Ovary (tissue), 9 donors: ENCODE measurements around the gene ATP1A3. TPM values are rescaled to one million over a fixed set of nuclear protein-coding genes. Genes with fewer than 3 reads are reported as not detected.
A peak's percentile ranks its signal among the peaks of the same experiment; 100 is the strongest.

Source experiments
- DNase-seq, 5 donors: peaks; one replicate each; pipeline ENCODE4 v3.0.0-alpha.2; 2019 to 2020
- H3K27ac ChIP-seq, 2 donors: fragments of 200-600 bp; one replicate each; pipeline versions ENCODE4 v1.5.1 to v1.8.0; 2019 to 2022
- H3K27me3 ChIP-seq: fragments of 200-600 bp; one replicate; pipeline ENCODE4 v1.8.0; 2022
- H3K36me3 ChIP-seq: fragments of 200-600 bp; sonication (generic); one replicate; pipeline ENCODE4 v1.5.1; 2019
- H3K4me1 ChIP-seq: one replicate; pipeline ENCODE4 v1.8.1; 2013; ENCODE audit warnings: mild to moderate bottlenecking, moderate library complexity; ENCODE audit not compliant: insufficient read depth
- H3K4me3 ChIP-seq: fragments of 200-600 bp; sonication (generic); one replicate; pipeline ENCODE4 v1.5.1; 2017
- H3K9me3 ChIP-seq, 2 donors: fragments of 200-600 bp in 1 of 2; sonication (generic) in 1 of 2; one replicate each; pipeline versions ENCODE4 v1.5.1 to v1.8.1; 2013 to 2019; ENCODE audit warnings: mild to moderate bottlenecking in 1 of 2, moderate library complexity in 1 of 2
- EP300 ChIP-seq: sonication (generic); formaldehyde crosslinking; IDR thresholded peaks from one replicate; pipeline ENCODE4 v1.6.1; 2017; ENCODE audit warnings: antibody characterized with exemption
- POLR2A ChIP-seq: fragments of 450-650 bp; IDR thresholded peaks from one replicate; pipeline ENCODE4 v1.6.1; 2017; ENCODE audit warnings: antibody characterized with exemption, mild to moderate bottlenecking, moderate library complexity
- WGBS, 3 donors: extraction: QIAGEN DNeasy Blood & Tissue Kit in 1 of 3; methylation state at CpG; one replicate each; pipeline versions ENCODE4 v1.1.5 to v1.1.7; 2013 to 2017; 5-methylcytosine and 5-hydroxymethylcytosine counted together
- intact Hi-C, 4 donors: fragments of 100-400 bp; cut with DNase I; formaldehyde crosslinking; loops; one replicate each; pipeline versions ENCODE4 v1.11.0 to v1.15.1; 2022 to 2023
- polyA plus RNA-seq, 2 donors: library from polyadenylated mRNA; stranded (reverse); fragments of 200-250 nt in 1 of 2; fragments of 350-450 nt in 1 of 2; fragmentation: Illumina TruSeq in 1 of 2; extraction: RNeasy Lipid Tissue Mini Kit (QIAGEN cat#74804) in 1 of 2; gene quantifications; one replicate each; pipeline ENCODE4 v1.2.3, GENCODE V29; 2013 to 2014
- total RNA-seq, 7 donors: library from RNA; depleted of rRNA in 2 of 7; stranded (reverse); fragments of >200 nt in 2 of 7; fragmentation: NEBNext Ultra II Directional in 3 of 7; extraction: Animal tissue kit (Norgen Biotek cat#: 25700) in 3 of 7; gene quantifications; one replicate each; pipeline versions ENCODE4 v1.1.0 to v1.2.4, GENCODE V29; 2016 to 2023
- TF ChIP-seq, protein P1 (sequence below), 3 donors: fragments of 450-650 bp in 2 of 3; fragments of 200-600 bp in 1 of 3; IDR thresholded peaks; one replicate each; pipeline versions ENCODE4 v1.5.1 to v1.8.0; 2016 to 2022; ENCODE audit warnings: antibody characterized with exemption in 3 of 3, mild to moderate bottlenecking in 1 of 3
- donor health status: DM: no; HTN: no; CAD: no; lungs with moderate emphysema.
- donor health status: DM: no; HTN: no; CAD: no.
- donor health status: Bipolar disorder and iron deficiency.
- donor health status: DM: yes; HTN: yes; CAD: no.
- donor health status: DM: no; HTN: no; CAD: no.
- donor health status: DM: yes; HTN: yes; CAD: no.

ATP1A3 gene
- total and polyA plus RNA-seq, 9 donors, result 0.02 to 0.33 (median 0.32) TPM; not detected in 6

DNA sequence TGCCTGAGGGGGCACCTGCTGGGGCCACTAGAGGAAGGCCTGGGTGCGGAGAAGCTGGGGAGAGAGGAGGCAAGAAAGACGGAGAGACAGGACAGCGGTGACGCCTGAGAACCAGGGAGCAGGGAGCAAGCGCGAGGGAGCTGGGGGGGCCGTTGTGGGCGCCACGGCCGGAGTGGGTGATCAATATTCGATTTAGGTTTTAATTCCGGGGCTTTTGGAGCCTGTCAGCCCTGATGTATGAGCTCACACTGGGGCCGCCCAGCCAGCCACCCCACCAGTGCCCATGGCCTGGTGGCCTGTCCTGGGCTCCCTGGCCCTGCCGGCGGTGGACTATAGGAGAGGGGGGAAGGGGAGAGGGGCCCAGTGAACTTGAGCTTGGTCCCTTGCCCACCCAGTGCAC is 57.1 kb downstream of the ATP1A3 start:
- Histone ChIP-seq H3K27me3 (no peaks in the 10 kb centered on the region), H3K9me3 (no peaks in the 10 kb centered on the region), H3K36me3 (no peaks in the 10 kb centered on the region), H3K27ac (no peak overlapping the region), H3K4me1 (peaks cover 4% of the 10 kb centered on the region), H3K4me3 (no peak overlapping the region)
- DNase-seq, result no peak
- TF ChIP-seq, protein P1, sequence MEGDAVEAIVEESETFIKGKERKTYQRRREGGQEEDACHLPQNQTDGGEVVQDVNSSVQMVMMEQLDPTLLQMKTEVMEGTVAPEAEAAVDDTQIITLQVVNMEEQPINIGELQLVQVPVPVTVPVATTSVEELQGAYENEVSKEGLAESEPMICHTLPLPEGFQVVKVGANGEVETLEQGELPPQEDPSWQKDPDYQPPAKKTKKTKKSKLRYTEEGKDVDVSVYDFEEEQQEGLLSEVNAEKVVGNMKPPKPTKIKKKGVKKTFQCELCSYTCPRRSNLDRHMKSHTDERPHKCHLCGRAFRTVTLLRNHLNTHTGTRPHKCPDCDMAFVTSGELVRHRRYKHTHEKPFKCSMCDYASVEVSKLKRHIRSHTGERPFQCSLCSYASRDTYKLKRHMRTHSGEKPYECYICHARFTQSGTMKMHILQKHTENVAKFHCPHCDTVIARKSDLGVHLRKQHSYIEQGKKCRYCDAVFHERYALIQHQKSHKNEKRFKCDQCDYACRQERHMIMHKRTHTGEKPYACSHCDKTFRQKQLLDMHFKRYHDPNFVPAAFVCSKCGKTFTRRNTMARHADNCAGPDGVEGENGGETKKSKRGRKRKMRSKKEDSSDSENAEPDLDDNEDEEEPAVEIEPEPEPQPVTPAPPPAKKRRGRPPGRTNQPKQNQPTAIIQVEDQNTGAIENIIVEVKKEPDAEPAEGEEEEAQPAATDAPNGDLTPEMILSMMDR (IDR thresholded peaks at IDR 0.05), result no peak
- TF ChIP-seq EP300 (no peak), POLR2A (no peak)
- intact Hi-C loops, result no loop called here
- whole genome bisulfite sequencing, 3 donors, result 53 to 62% (median 54%) methylated on average over 15 of the region's 15 CpGs

DNA sequence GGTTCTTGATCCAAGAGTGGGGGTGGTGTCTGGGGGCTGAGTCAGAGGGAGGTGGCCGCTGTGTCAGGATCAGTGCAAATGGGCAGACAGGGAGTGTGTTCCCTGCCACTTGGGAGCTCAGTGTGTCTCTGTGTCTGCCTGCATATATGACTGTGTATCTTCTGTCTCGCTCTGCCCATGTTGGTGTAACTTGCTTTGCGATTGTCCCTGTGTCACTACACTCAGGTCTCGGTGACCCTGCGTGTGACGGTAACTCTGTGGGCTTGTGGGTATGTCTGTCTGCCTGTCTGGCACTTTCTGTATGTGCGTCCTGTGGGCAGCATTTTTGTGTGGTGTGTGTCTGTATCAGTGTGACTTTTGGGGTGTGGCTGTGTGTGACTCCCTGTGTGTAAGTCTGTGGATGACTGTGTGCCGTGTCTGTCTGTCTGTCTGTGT is 57.6 kb downstream of the ATP1A3 start:
- Histone ChIP-seq H3K4me3 (no peak overlapping the region), H3K9me3 (no peaks in the 10 kb centered on the region), H3K27me3 (no peaks in the 10 kb centered on the region), H3K4me1 (peaks cover 4% of the 10 kb centered on the region), H3K27ac (no peak overlapping the region), H3K36me3 (no peaks in the 10 kb centered on the region)
- 68 to 71% (median 70%) methylated on average over 8 of the region's 8 CpGs for WGBS, 3 donors
- DNase-seq, result no peak
- TF ChIP-seq, protein P1 (IDR thresholded peaks at IDR 0.05), result no peak
- TF ChIP-seq EP300 (no peak), POLR2A (no peak)
- intact Hi-C loops, result no loop called here

DNA sequence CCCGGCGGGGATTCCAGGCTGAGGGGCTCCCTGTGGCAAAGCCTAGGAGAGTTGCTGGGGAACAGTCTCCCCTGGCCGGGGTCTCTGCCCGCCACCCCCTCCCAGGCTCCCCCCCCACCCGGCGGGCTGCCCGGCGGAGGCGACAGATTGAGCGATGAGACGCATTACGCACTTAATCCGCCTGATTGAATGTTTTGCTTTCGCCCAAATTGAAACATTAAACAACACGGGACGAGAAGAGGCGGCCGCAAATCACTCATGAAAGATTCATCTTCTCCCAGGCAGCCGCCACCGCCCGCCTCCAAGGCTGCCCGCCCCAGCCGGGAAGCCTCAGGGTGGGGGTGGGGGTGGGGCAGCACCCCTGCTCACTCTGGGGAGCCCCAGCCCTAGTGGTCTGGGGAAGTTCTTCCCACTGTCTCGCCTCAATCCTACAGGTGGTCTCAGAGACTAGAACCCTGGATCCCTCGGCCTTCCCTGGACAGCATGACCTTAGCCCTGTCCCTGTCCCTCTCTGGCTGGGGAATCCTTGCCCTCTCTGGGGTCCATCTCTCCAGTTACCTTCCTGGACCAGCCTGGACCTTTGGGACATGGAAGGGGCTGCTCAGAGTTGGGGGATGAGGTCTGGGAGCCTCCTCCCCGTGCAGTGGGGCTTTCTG is 58.1 kb downstream of the ATP1A3 start:
- TF ChIP-seq EP300 (no peak), POLR2A (no peak)
- TF ChIP-seq, protein P1 (IDR thresholded peaks at IDR 0.05), result no peak
- Histone ChIP-seq H3K4me1 (peaks cover 2% of the 10 kb centered on the region), H3K36me3 (no peaks in the 10 kb centered on the region), H3K4me3 (no peak overlapping the region), H3K9me3 (no peaks in the 10 kb centered on the region), H3K27me3 (no peaks in the 10 kb centered on the region), H3K27ac (no peak overlapping the region)
- no peak for DNase-seq
- 8 to 13% (median 11%) methylated on average over 25 to 26 of the region's 26 CpGs for WGBS, 3 donors
- intact Hi-C loops, result no loop called here

DNA sequence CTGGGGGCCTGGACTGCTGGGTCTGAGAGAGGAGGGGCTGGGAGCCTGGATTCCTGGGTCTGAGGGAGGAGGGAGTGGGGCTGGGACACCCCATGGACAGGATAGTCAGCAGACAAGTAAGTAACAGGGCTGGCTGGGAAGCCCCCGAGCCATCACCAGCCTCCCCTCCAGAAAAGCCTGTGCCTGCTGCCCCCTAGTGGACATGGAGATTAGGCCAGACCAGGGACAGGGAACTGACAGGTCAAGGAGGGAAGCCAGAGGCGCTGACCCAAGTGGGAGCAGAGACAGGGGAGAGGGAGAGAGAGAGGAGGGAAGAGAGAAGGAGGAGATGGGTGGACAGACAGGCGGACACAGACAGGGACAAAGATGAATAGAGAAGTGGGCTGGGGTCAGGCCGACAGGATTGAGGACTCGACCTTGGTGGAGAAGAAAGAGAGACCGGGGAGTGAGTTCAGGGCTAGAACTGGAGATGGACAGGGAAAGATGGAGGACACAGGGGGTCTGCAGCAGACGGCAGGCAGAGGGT is 59.1 kb downstream of the ATP1A3 start:
- 10 to 19% (median 18%) methylated on average over 7 of the region's 7 CpGs for WGBS, 3 donors
- H3K27ac ChIP-seq, result no peak overlapping the region
- TF ChIP-seq EP300, result no peak
- TF ChIP-seq, protein P1 (IDR thresholded peaks at IDR 0.05), result peak in 2 of 3 donors; percentile 36 to 49
- no peaks in the 10 kb centered on the region for H3K9me3 ChIP-seq
- intact Hi-C loops, result no loop called here
- no peak overlapping the region for H3K4me3 ChIP-seq
- peak; percentile 44 to 61 (median 58) for DNase-seq
- no peaks in the 10 kb centered on the region for H3K27me3 ChIP-seq
- H3K36me3 ChIP-seq, result no peaks in the 10 kb centered on the region
- H3K4me1 ChIP-seq, result no peaks in the 10 kb centered on the region
